Measurements from ENCODE around the gene DPP4.

Gene DPP4

DNA sequence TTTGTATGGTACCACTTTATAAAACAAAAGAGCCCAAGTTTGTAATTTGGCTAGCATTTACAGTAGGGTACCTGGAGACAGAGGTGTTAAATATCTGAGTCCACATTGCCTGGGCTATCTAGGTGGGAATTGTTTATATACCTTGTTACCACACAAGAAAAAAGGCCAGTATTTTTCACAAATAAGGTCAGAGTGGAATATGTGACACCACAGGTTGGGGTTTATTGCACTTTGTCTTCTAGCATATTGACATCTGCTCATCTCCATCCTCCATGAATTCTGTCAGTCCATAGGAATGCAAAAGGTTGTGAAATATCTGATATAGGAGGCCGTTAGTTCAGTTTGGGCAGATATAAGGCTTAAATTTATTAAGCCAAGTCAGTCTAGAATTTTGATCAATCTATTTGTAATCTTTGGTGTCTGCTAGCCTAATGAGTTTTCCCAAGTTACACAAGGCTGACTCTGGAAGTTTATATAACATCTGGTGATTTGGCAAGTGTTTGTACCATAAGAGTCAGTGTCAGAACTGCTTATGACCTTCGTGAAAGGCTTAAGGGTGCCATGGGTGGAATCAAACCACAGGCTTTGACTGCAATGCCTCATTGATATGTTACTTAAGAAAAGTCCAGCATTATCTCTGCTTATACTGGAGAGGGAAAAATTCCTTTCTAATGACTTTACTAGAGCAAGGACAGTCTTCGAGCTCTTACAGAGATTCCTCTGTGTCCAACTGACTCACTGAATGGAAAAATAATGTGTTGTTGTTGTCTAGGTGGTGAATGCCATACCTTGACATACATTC lies 11.3 kb upstream of the DPP4 start:
- DNase-seq: no peak

DNA sequence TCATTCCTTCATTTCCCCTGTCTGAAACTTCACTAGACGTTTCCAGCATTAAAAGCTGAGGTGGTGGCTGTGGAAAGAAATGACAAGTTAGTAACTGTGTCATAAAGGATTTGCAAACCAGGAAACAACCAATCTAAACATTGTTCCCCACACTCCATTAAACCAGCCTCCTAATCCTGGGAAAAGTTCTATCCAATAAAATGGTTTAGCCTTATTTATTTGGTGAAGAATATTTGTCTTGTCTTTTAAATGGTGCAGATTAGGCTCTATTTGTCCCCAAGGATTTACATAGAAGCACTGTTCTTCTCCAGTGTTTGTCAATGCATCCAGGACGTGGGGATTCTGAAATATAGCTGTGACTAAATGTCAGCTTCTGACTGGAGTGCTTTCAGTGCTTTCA lies 10.5 kb upstream of the DPP4 start:
- no peak for DNase-seq

DNA sequence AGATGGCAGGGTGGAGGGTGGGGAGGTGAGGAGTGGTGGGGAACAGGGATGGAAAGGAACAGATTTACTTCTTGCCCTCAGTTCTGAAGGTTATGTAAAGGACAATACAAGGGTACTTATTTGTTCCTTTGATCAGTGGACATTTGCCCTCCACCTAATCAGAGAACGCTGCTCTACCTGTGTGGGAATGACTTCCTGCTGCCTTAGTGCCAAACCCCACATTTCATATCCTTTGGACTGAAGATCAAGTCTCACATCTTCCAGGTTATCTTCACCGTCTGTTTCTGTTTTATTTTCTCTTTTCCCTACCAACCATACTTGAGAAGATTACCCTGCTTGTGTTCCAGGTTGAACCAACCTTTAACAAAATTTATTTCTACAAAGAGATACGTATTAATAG lies 8.7 kb upstream of the DPP4 start:
- DNase-seq: no peak

DNA sequence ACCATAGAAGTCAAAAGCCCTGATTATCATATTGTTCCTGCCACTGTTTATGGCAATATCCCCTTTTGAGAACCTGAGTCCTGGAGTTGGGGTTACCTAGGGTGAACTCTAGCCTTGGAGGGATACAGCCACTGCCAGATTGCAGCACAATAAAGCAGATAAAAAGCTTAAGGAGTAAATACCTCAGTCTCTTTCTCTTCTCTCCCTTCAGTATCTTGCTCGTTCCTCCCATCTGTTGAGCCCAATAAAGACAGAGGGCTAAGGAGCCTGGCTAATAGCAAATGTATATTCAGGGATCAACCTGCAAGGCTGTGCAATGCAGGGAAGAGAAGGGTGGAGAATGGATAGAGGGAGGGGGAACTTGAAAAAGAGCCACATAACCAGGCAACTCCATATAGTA lies 8.0 kb upstream of the DPP4 start:
- DNase-seq: no peak

DNA sequence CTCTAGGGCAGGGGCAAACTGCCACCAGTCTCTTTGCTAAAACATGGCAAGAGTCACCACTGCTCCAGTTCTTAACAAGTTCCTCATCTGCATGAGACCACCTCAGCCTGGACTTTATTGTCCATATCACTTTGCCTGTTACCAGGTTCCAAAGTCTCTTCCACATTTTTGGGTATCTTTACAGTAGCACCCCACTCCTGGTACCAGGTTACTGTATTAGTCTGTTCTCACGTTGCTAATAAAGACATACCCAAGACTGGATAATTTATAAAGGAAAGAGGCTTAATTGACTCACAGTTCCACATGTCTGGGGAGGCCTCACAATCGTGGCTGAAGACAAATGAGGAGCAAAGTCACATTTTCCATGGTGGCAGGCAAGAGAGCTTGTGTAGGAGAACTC lies 5.5 kb upstream of the DPP4 start:
- DNase-seq: no peak

DNA sequence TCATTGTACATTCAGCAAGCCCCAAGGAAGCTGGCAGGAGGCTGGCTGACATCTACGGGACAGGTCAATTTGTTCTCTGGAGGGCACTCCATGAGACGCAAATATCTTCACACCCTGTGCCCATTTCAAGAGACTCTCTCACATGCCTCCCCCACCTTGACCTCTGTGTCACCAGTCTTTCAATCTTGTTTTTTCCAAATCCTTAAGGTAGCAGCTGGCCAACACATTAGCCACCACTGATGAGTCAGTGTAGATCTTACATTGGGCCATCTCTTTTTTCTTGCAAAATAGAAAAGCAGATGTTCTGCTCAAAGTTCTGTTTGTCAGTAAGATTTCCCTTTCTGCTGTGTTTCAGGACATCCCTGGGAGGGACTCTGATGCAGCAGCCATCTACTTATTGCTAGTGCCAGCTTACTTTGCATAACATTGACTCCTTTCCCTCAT lies 1.7 kb upstream of the DPP4 start:
- DNase-seq: no peak

DNA sequence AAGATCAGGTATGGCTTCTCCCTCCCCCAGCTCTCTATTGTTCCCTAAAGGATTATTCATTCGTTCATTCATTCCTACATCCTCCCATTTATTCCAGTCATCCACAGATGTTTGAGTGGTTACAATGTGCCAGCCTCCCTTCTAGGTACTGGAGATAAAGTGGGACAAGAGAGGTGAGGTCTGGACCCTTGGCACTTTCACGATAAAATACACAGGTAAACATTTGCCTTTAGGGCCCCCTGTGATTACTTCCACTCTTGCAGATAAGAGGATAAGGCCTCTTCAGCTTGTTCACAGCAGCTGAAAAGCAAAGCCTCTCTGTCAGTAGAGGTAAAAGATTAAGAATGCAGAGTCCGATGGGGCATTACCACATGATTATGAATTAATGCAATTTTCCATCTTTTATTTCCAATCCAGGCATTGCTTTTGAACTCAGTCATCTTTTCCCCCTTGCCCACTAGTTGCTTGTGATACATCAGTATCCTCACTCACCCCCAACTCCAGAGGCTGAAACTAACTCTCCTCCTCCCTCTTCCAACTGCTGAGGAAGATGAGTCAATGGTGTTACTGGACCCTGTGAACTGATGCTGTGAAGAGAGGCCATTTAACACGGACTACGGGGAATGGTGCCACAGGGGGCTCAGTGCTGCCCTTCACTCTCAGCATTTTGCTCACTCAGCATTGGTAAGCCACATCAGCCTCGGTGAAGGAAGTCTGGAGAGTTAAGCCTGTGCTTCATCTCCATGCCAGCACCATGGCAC lies 1.1 kb upstream of the DPP4 start:
- DNase-seq: no peak

DNA sequence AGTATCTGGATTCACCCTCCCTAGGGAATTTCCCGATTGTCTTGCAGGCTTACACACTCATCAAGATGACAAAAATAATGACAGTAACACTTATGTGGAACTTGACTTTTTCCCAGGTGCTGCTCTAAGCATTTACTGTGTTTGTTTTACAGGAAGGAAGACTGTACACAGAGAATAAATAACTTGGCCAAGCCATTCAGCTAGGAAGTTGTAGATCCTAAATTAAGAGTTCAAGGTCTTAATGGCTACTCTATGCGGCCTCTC lies 549 bp upstream of the DPP4 start:
- no peak for DNase-seq

DNA sequence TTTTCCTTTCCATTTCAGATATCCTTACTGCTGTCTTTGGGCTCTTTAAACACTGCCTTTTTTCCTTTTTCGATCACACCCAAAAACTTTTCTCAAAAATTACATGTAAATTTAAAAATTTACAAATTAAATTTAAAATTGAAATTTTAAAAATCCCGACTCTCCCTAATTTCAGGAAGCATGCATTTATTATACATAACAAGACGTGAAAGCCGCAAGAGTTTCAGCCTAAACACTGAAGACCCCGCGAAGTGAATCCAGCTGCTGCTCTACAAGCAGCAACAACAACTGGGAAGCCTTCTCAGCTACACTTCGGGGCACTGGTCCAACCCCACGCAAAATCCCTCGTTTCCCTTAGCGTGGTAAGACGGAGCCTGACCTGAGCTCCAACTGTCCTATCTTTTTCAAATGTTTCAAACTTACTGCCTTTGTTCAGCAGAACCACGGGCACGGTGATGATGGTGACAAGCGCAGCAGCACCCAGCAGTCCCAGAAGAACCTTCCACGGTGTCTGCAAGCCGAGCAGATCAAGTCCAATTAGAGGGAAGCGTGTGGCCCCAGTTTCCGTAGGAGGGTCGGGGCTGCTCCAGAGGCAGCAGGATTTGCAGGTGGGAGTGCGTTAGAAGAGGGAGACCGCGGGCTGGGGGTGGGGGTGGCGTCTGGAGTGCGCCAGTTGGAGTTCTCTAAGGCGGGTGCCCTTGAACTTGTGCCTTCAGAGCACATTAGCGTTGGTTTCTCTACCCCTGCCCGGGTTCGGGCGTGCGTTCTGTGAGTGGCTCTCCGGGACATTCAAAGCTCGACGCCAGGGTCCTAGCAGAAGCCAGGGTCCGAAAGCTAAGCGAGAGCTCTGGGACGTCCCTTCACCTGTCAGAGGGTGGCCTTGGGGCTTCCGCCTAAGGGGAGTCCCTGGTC lies 783 bp downstream of the DPP4 start:
- no peak for DNase-seq

DNA sequence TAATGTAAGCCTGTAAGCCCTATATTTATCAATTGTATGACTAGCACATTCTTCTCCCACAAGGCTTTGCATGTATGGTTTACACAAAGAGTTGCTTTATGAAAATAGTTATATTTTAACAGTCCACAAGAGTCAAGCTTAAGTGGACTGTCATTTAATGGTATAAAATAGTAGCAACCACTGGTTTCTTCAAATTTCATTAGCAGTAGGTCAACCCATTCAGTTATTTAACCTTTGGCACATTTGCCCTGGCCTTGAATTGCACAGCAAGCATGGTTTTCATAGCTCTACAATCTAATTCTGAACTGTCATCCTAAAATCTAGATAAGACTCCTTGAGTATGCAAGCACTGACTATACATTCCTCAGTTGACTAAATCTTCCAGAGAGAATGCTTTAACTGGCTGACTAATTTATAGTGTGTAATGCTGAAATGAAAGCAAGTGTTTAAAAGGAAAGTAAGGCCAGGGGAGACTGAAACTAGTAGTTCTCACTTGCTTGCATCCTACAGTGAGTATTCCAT lies 1.8 kb downstream of the DPP4 start:
- no peak for DNase-seq

DNA sequence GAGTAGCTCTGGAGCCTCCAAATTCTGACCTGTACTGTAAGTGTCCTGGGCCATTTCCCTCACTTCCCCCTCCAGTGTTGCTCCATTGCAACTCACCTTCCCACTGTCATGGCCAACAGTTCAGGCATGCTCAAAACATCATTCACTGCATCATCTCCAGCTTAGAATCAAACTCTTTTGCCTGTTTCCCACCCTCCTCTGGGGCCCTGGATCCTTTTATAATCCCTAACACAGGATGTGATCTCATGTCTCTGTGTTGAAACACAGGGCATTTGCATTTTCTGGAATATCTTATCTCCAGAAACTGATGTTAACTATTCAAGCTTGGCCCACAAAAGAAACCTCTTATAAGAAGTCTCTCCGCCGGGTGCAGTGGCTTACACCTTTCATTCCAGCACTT lies 3.0 kb downstream of the DPP4 start:
- no peak for DNase-seq

DNA sequence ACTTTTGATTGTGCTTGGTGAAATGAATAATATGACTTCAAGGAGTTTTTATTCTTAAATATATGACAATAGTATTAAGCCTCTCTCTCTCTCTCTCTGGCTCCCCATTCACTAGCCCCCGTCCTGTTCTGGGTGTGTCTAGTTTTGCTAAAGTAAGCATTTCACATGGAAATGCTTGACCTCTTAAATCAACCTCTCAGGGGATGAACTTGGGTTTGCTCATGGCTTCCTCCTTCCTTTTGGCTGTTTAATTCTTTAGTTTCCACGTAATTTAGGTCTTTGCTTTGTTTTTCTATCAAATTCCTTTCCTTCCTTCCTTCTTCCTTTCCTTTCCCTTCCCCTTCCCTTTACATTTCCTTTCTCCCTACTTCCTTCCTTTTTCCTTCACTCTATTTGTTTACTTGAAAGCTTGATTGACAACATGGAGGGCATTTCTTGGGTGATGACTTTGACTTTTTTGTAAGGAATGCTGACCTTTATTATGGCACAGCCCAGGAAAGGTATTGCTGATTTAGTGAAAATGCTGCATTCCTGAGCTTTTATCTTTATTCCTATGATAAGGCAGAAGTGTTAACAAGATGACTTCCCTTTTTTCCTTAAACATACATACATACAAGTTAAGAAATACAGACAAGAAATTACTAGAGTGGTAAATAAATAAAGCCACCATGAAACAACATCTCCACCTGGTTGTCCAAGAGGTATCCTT lies 3.6 kb downstream of the DPP4 start:
- DNase-seq: no peak

DNA sequence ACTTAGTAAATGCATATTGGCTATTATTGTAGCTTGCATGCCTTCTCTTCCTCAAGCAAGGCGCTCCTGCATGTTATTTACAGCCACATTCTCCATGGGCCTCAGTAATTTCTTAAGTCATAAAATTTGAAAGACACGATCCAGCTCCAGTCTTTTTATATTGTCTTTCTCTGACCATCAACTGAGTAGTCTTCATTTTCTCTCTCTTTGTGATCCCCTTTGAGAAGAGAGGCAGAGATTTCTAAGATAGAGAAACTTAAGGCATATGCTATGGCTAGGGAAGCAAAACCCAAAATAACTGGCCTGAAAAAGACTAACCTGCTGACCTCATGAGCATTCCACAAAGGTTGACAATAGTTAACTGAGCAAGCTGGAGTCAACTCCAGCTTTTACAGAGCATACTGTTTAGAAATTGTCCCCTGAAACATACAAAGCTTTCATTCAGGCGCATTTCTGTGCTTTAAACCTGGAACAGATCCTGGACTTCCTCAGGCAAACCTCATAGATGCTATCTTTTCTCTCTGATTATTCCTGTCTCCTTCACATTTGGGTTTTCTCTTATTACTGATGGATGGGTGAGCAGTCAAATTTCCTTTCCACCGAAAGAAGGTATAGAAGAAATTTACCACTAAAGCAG lies 4.6 kb downstream of the DPP4 start:
- no peak for DNase-seq

DNA sequence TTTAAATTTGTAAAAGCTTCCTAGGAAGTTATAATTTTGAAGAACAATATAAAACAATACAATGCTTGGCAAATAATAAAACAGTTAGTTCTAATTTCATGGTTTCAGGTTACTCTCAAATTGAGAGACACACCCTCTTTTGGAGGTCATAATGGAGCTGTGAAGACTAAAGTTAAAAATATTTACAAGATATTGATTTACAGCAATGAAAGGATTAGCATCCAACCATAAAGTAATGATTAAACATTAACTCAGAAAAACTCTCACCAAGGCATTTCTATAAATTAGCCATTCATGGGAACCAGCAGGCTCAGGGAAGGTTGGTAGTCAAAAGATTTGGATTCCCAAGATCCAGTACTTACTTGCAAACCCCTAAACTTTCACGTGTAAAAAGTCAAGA lies 6.4 kb downstream of the DPP4 start:
- no peak for DNase-seq

DNA sequence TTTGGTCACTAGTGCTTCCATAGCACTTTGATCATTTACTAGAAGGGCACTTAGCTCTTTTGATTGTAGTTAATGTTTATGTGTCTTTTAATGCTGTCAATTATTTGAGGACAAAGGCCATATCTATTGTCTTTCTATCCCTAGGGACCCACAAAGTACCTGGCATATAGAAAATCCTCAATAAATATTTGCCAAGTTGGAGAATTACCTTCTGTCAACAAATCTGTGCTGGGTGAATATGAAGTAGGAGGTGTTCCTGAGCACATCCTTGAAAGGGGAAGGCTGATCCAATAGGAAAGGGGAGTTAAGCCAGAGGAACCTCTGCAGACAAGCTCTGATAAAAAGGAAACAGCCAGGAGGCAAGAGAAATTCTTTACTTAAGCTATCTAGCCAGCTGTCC lies 8.2 kb downstream of the DPP4 start:
- DNase-seq: no peak

DNA sequence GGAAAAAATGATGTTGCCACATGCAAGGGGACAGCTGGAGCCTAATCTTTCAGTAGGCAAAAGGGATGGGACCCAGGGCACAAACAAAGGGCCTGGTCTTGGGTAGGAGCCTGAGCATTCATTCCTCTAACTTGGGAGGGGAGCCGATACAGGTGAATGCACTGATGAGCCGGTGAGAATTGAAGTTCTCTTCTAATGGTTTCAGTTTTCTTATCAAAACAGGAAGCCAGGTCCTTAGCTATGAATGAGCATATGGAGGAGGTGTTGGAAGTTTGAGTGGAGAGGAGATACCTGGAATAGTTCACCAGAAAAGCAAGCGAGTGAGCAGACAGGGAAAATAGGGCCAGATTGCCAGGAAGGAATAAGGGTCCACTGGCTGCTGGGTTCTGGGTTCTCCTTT lies 10.1 kb downstream of the DPP4 start:
- DNase-seq: no peak

DNA sequence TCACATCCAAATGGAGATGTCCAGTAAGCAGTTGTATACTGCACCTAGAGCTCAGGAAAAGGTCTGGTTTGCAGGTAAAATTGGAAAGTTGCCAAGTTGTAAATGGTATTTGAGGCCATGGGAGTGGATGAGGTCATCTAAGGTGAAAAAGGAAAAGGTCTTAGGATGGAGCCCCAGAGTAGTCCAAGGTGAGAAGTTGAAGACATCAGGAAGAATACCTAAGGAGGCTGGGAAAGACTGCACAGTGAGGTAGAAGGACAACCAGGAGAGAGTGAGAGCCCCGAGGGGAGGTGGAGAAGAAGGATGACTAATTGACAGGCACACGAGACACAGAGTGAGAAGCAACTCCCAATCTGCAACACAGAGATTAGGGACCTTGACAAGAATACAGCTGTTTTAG lies 10.7 kb downstream of the DPP4 start:
- no peak for DNase-seq

DNA sequence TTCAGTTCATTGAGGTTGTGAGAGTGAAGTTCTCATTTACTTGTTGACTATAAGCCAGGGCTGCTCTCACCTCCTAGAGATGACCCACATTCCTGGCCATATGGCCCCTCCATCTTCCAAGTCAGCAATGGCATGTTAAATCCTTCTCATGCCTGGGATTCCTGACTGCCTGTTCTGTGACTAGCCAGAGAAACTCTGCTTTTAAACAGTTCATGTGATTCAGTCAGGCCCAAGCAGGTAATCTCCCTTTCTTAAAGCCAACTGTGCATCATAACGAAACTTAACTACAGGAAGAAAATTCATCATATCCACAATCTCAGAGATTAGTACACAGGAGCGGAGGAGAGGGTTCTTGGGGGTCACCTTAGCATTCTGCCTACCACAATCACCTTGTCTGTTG lies 11.5 kb downstream of the DPP4 start:
- DNase-seq: no peak

DNA sequence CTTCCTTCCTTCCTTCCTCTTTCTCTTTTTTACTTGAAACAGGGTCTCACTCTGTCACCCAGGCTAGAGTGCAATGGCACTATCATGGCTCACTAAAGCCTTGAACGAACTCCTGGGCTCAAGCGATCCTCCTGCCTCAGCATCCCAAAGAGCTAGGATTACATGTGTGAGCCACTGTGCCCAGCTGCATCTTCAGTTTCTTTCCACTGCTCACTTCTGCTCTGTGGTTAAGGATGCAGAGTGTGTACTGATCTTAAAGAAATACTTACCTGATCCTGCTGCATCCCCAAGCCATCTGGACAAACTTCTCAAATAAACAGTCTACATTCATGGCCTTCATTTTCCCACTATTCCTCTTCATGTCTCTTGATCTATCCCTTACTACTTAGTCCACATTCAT lies 13.0 kb downstream of the DPP4 start:
- no peak for DNase-seq

DNA sequence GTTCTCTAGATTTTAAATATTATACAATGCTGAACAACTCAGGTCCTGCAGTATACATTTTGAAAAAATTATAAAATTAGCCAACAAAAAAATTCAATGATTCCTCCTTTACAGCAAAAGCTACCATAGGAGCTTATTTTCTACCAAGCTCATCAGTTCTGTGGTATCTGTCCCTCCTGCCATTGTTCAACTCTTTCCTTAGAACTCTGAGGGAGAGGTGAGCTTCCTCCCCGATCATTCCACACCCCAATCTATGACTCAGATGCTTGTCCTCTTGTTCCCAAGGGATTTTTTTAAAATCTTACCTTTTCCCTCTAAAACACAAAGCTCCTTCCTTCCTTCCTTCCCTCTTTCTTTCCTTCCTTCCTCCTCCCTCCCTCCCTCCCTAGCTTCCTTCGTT lies 13.5 kb downstream of the DPP4 start:
- DNase-seq: no peak

Measured in hypothalamus (tissue), 51 donors.